OCI-LY7 (cell line): ENCODE measurements around the gene KRTAP5-6.

Source experiments
- EZH2phosphoT487 ChIP-seq: fragments of 200-600 bp; sonication (generic); IDR thresholded peaks from 2 replicates; pipeline ENCODE4 v1.6.1; 2018; ENCODE audit warnings: low read depth, borderline replicate concordance, mild to moderate bottlenecking, mixed run types, antibody characterized with exemption, low read length, moderate library complexity, mixed read lengths
- TF ChIP-seq, protein P1 (sequence below): fragments of 200-600 bp; sonication (generic); conservative IDR thresholded peaks from 2 replicates; pipeline ENCODE4 v1.5.1; 2014; ENCODE audit warnings: mild to moderate bottlenecking, antibody characterized with exemption, low read length, moderate library complexity, mixed read lengths

DNA sequence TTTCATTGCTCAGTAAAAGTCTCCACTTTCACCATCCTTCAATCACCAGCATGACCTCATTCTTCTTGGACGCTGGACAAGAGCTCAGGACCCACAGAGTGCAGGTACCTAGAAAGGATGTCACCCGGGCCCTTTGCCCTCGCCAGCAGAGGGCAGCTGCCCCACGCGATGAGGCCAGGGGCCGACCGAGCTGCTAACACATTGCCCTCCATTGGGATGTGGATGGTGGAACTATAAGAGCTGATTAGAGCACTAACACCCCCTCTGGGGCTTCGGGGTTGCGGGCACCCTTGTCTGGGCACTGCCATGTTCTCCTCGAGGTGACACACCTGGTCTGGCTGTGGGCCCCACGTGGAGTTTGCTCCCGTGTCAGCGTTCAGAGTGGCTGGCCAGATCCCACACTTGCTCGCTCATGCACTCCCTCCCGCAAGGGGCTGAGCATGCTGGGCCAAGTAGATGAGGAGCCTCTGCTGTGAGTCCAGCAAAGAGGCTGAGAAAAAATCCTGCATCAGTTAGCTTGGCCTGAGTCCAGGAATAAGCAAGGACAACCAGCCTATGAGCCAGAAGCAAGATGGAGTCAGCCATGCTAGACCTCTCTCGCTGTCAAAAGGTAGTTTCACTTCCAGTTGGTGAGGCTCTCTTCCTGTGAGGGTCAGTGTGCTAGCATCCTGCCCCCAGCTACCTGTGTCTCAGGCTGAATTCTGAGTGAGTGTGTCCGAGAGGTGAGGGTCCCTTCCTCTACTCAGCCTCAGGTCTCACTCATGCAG is 9.8 kb downstream of the KRTAP5-6 start:
- TF ChIP-seq, protein P1, sequence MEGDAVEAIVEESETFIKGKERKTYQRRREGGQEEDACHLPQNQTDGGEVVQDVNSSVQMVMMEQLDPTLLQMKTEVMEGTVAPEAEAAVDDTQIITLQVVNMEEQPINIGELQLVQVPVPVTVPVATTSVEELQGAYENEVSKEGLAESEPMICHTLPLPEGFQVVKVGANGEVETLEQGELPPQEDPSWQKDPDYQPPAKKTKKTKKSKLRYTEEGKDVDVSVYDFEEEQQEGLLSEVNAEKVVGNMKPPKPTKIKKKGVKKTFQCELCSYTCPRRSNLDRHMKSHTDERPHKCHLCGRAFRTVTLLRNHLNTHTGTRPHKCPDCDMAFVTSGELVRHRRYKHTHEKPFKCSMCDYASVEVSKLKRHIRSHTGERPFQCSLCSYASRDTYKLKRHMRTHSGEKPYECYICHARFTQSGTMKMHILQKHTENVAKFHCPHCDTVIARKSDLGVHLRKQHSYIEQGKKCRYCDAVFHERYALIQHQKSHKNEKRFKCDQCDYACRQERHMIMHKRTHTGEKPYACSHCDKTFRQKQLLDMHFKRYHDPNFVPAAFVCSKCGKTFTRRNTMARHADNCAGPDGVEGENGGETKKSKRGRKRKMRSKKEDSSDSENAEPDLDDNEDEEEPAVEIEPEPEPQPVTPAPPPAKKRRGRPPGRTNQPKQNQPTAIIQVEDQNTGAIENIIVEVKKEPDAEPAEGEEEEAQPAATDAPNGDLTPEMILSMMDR, result peak; percentile 39; the same call in 1 of the 2 replicates
- no peak for TF ChIP-seq EZH2phosphoT487
